Measurements from ENCODE around the gene ERC2.

DNA sequence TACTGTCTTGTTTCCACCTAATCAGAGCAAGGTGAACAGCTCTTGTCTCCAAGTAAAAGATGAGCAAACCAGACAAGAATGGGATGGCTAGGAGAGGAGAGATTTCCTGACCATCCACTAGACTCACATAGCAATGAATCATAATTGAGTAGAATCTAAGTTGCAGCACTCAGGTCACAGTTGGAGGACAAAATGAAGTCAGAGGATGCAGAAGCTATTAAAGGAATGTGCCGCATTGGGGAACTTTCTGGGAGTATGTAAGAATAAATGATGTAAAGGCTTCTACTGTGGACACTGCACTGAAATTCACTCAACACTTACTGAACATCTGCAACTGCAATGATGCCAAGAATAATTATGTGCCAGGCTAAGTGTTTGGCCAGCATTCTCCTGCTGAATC, 763.7 kb downstream of the ERC2 start:
- TF ChIP-seq POLR2A (IDR thresholded peaks at IDR 0.05; ENCODE audit: low read depth, low read length) (no peak), TAF1 (IDR thresholded peaks at IDR 0.05; ENCODE audit: borderline replicate concordance, low read depth, low read length) (no peak), POLR2AphosphoS5 (IDR thresholded peaks at IDR 0.05; ENCODE audit: low read depth, low read length) (no peak)

Data from GM12892 (cell line).